Left lung (tissue), 10 donors: ENCODE data around the gene MT4. TPM values are rescaled to one million over a fixed set of nuclear protein-coding genes. Genes with fewer than 3 reads are reported as not detected.

Experiments
- ATAC-seq: fragments of 200-7000 bp; cut with Tn5 transposase; one replicate; pipeline ENCODE4 v1.9.1; 2020; ENCODE audit warnings: moderate library complexity
- DNase-seq, 4 donors: peaks; one replicate each; pipeline ENCODE4 v3.0.0-alpha.2; 2013 to 2020
- H3K27ac ChIP-seq, 2 donors: fragments of 200-600 bp; sonication (generic) in 1 of 2; one replicate each; pipeline versions ENCODE4 v1.5.0 to v1.8.0; 2020 to 2021
- H3K27me3 ChIP-seq, 2 donors: fragments of 200-600 bp; sonication (generic) in 1 of 2; one replicate each; pipeline versions ENCODE4 v1.5.0 to v1.8.0; 2020 to 2021
- H3K36me3 ChIP-seq, 2 donors: fragments of 200-600 bp; sonication (generic) in 1 of 2; one replicate each; pipeline versions ENCODE4 v1.5.0 to v1.8.0; 2020 to 2021
- H3K4me1 ChIP-seq, 2 donors: fragments of 200-600 bp; one replicate each; pipeline ENCODE4 v1.8.0; 2021
- H3K4me3 ChIP-seq, 2 donors: fragments of 200-600 bp; sonication (generic) in 1 of 2; one replicate each; pipeline versions ENCODE4 v1.5.0 to v1.8.0; 2020 to 2021; ENCODE audit warnings: mild to moderate bottlenecking in 1 of 2
- H3K9me3 ChIP-seq, 2 donors: fragments of 200-600 bp; sonication (generic) in 1 of 2; one replicate each; pipeline versions ENCODE4 v1.5.0 to v1.8.0; 2020 to 2021
- CTCF ChIP-seq, 2 donors: fragments of 200-600 bp; sonication (generic) in 1 of 2; IDR thresholded peaks; one replicate each; pipeline versions ENCODE4 v1.5.0 to v1.8.0; 2021; ENCODE audit warnings: antibody characterized with exemption in 2 of 2
- intact Hi-C, 2 donors: fragments of 100-400 bp; cut with DNase I; formaldehyde crosslinking; loops; one replicate each; pipeline versions ENCODE4 v1.11.2 to v1.14.2; 2022
- polyA plus RNA-seq, 6 donors: library from polyadenylated mRNA; unstranded; fragments of 120-200 nt; gene quantifications; one replicate each; pipeline ENCODE4 v1.2.1, GENCODE V29; 2013; ENCODE audit not compliant: insufficient read length in 6 of 6
- total RNA-seq, 2 donors: library from RNA; stranded (reverse); fragmentation: NEBNext Ultra II Directional; extraction: Animal tissue kit (Norgen Biotek cat#: 25700); gene quantifications; one replicate each; pipeline ENCODE4 v1.2.1, GENCODE V29; 2021
- donor health status: DM: no; HTN: yes; CAD: no.
- donor health status: DM: no; HTN: no; CAD: no.

MT4 gene
- total and polyA plus RNA-seq, 8 donors = not detected

- no peak for DNase-seq
- Histone ChIP-seq H3K4me1 (no peaks in the 10 kb centered on the region), H3K27ac (no peak overlapping the region), H3K4me3 (no peak overlapping the region), H3K27me3 (no peaks in the 10 kb centered on the region), H3K9me3 (no peaks in the 10 kb centered on the region), H3K36me3 (no peaks in the 10 kb centered on the region)
- TF ChIP-seq CTCF (IDR thresholded peaks at IDR 0.05) = no peak
- no peak for ATAC-seq
- intact Hi-C loops = no loop called here
Measured at GRCh38 chr16:56558024-56558747, 6.7 kb upstream of the MT4 start.

GRCh38 chr16:56559109-56559508, 5.8 kb upstream of the MT4 start:
- no peaks in the 10 kb centered on the region for H3K27me3 ChIP-seq
- no peak for TF ChIP-seq CTCF (IDR thresholded peaks at IDR 0.05)
- no peak for DNase-seq
- intact Hi-C loops = no loop called here
- no peak for ATAC-seq
- no peaks in the 10 kb centered on the region for H3K4me1 ChIP-seq
- H3K4me3 ChIP-seq = no peak overlapping the region
- H3K9me3 ChIP-seq = no peaks in the 10 kb centered on the region
- no peaks in the 10 kb centered on the region for H3K36me3 ChIP-seq
- H3K27ac ChIP-seq = no peak overlapping the region

- Histone ChIP-seq H3K4me3 (no peak overlapping the region), H3K4me1 (no peaks in the 10 kb centered on the region), H3K36me3 (no peaks in the 10 kb centered on the region), H3K9me3 (no peaks in the 10 kb centered on the region), H3K27ac (no peak overlapping the region), H3K27me3 (no peaks in the 10 kb centered on the region)
- DNase-seq = no peak
- no peak for ATAC-seq
- intact Hi-C loops = no loop called here
- TF ChIP-seq CTCF (IDR thresholded peaks at IDR 0.05) = no peak
Measured at GRCh38 chr16:56560447-56560846, 4.4 kb upstream of the MT4 start.

GRCh38 chr16:56561126-56561525, 3.7 kb upstream of the MT4 start:
- no peaks in the 10 kb centered on the region for H3K4me1 ChIP-seq
- intact Hi-C loops = no loop called here
- H3K9me3 ChIP-seq = no peaks in the 10 kb centered on the region
- H3K36me3 ChIP-seq = no peaks in the 10 kb centered on the region
- no peaks in the 10 kb centered on the region for H3K27me3 ChIP-seq
- no peak for ATAC-seq
- DNase-seq = no peak
- H3K4me3 ChIP-seq = no peak overlapping the region
- no peak for TF ChIP-seq CTCF (IDR thresholded peaks at IDR 0.05)
- no peak overlapping the region for H3K27ac ChIP-seq

GRCh38 chr16:56569971-56570370, 5.1 kb downstream of the MT4 start:
- Histone ChIP-seq H3K4me3 (no peak overlapping the region), H3K27ac (no peak overlapping the region), H3K4me1 (no peaks in the 10 kb centered on the region), H3K9me3 (no peaks in the 10 kb centered on the region), H3K27me3 (no peaks in the 10 kb centered on the region), H3K36me3 (no peaks in the 10 kb centered on the region)
- no peak for ATAC-seq
- intact Hi-C loops = loop anchor here in 1 of 2 donors (10.0 kb wide), 1 partner anchor 125 kb away; no protein-coding TSS in a partner anchor
- no peak for TF ChIP-seq CTCF (IDR thresholded peaks at IDR 0.05)
- no peak for DNase-seq
